KMS-11 (cell line): ENCODE measurements around the gene TAF13.

Experiments used
- H2AFZ ChIP-seq: fragments of 200-600 bp; sonication (generic); 2 replicates; pipeline ENCODE4 v1.6.1; 2016; ENCODE audit warnings: antibody characterized with exemption, mixed run types, low read depth
- H3K27ac ChIP-seq: fragments of 200-600 bp; sonication (generic); 2 replicates; pipeline ENCODE4 v1.6.1; 2016; ENCODE audit warnings: mild to moderate bottlenecking, mixed run types
- H3K27me3 ChIP-seq: fragments of 200-600 bp; sonication (generic); 2 replicates; pipeline ENCODE4 v1.6.1; 2017; ENCODE audit warnings: mild to moderate bottlenecking, low read depth, mixed run types, moderate library complexity; ENCODE audit not compliant: insufficient read depth
- H3K36me3 ChIP-seq: fragments of 200-600 bp; sonication (generic); 2 replicates; pipeline ENCODE4 v1.6.1; 2017; ENCODE audit warnings: mild to moderate bottlenecking, mixed run types; ENCODE audit not compliant: insufficient read depth
- H3K4me1 ChIP-seq: fragments of 200-600 bp; sonication (generic); 2 replicates; pipeline ENCODE4 v1.6.1; 2016; ENCODE audit warnings: mild to moderate bottlenecking, low read depth, mixed run types; ENCODE audit not compliant: poor library complexity, severe bottlenecking
- H3K4me2 ChIP-seq: fragments of 200-600 bp; sonication (generic); 2 replicates; pipeline ENCODE4 v1.7.0; 2016; ENCODE audit warnings: mild to moderate bottlenecking, mixed run types
- H3K4me3 ChIP-seq: fragments of 200-600 bp; sonication (generic); IDR thresholded peaks from 2 replicates; pipeline ENCODE4 v1.6.1; 2017; ENCODE audit warnings: low read depth, low read length, mixed read lengths; ENCODE audit not compliant: insufficient read depth
- H3K79me2 ChIP-seq: fragments of 200-600 bp; sonication (generic); 2 replicates; pipeline ENCODE4 v1.6.1; 2016; ENCODE audit warnings: low read depth, mixed run types; ENCODE audit not compliant: insufficient read depth
- H3K9ac ChIP-seq: fragments of 200-600 bp; sonication (generic); 2 replicates; pipeline ENCODE4 v1.6.1; 2016; ENCODE audit warnings: mild to moderate bottlenecking, mixed run types
- H4K20me1 ChIP-seq: fragments of 200-600 bp; sonication (generic); 2 replicates; pipeline ENCODE4 v1.6.1; 2016; ENCODE audit warnings: mild to moderate bottlenecking, mixed run types; ENCODE audit not compliant: insufficient read depth
- TF ChIP-seq, protein P1 (sequence below): fragments of 200-600 bp; sonication (generic); conservative IDR thresholded peaks from 2 replicates; pipeline ENCODE4 v1.6.1; 2017; ENCODE audit warnings: low read depth, mild to moderate bottlenecking, antibody characterized with exemption, low read length, moderate library complexity, mixed read lengths

The TAF13 gene

DNA sequence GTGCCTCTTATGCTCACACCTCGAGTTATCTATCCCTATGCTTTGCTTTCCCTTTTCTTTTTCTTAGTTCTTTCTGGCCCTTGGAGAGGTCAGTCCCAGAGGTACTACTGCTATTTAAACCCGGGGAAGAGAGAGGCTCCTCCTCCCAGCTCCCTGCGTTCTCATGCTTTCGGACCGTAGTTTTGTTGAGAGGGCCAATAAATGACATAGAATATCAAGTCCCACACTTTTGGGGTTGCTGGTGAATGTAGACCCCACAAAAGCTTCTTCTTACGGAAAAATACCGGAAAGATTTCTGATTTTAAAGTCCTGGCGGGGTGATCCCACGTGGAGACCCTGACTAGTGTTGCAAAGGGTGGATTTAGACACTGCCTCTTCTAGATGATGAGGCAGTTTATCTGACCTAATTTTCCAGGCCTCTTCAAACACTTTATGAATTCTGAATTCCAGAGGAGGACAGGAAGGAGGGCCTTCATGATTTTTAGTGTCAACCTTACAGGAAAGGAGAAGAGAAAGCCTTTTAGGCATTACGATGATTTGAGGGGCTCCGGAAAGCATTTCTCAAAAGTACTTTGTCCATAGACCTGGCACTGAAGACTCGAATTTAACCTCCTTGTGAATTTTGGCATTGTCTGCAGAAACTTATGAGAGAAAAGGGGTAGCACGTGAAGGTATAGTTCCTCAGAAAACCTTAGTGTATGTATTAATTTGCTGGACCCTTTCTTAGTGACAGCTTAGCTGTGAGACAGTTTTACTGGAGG is 15.5 kb upstream of the TAF13 start:
- Histone ChIP-seq H3K27me3 (no peaks in the 10 kb centered on the region), H3K27ac (peak overlapping the region; percentile 69), H4K20me1 (no peaks in the 10 kb centered on the region), H3K4me3 (peak overlapping the region; percentile 96), H3K9ac (peak overlapping the region; percentile 67), H2AFZ (peak overlapping the region; percentile 97), H3K4me1 (peaks cover 12% of the 10 kb centered on the region), H3K79me2 (peaks cover 25% of the 10 kb centered on the region), H3K4me2 (peak overlapping the region; percentile 74), H3K36me3 (no peaks in the 10 kb centered on the region)
- TF ChIP-seq, protein P1, sequence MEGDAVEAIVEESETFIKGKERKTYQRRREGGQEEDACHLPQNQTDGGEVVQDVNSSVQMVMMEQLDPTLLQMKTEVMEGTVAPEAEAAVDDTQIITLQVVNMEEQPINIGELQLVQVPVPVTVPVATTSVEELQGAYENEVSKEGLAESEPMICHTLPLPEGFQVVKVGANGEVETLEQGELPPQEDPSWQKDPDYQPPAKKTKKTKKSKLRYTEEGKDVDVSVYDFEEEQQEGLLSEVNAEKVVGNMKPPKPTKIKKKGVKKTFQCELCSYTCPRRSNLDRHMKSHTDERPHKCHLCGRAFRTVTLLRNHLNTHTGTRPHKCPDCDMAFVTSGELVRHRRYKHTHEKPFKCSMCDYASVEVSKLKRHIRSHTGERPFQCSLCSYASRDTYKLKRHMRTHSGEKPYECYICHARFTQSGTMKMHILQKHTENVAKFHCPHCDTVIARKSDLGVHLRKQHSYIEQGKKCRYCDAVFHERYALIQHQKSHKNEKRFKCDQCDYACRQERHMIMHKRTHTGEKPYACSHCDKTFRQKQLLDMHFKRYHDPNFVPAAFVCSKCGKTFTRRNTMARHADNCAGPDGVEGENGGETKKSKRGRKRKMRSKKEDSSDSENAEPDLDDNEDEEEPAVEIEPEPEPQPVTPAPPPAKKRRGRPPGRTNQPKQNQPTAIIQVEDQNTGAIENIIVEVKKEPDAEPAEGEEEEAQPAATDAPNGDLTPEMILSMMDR, result no peak

DNA sequence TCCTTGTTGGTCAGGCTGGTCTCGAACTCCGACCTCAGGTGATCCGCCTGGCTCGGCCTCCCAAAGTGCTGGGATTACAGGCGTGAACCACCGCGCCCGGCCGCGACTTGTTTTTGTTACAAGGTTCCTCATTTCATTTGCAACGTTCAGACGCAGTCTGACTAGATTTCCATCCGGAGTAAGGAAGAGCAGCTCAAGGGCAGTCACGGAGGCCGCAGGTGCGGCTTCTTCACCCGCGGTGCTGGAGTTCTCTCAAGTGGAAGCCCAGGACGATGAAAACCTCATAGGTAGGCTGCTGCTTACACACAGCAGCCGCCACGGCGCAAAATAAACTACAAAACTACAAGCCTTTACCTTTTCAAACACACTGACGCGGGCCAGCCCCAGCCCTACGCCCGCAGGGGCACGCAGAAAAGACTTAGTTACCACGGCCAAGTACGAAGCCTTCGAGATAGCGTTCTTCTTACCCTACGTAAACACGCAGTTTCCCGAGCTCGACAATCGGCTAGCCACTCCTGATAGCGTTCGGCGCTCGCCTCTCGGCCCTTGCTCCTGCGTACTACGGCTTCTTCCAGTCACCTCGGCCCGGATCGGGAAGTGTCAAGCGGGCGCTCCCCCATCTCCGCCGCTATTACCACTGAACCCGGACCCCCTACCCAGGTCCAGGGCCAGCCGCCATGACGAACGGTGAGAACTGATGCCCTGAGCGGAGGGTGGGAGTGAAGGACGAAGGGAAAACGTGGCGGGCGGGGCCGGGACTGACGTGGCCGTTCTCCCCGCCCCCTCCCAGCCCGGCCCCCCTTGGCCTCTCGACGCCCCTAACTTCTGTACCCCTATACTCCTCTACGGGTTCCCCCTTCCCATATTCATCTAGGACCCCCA is 14.6 kb upstream of the TAF13 start, which contains the start of gene TMEM167B:
TMEM167B (plus strand) TSS at position 569 of the 882 bp plus-strand sequence; CDS start at position 678, 109 bp downstream.
- H4K20me1 ChIP-seq, result no peaks in the 10 kb centered on the region
- H2AFZ ChIP-seq, result peak within 1 kb of the TSS; percentile 97
- H3K9ac ChIP-seq, result peak within 1 kb of the TSS; percentile 67
- H3K4me2 ChIP-seq, result peak within 1 kb of the TSS; percentile 74
- peak within 1 kb of the TSS; percentile 96 for H3K4me3 ChIP-seq
- H3K36me3 ChIP-seq, result no peaks in the 10 kb centered on the region
- H3K79me2 ChIP-seq, result peaks cover 25% of the 10 kb centered on the region
- peak within 1 kb of the TSS; percentile 69 for H3K27ac ChIP-seq
- TF ChIP-seq, protein P1, result no peak
- H3K4me1 ChIP-seq, result peaks cover 12% of the 10 kb centered on the region
- no peaks in the 10 kb centered on the region for H3K27me3 ChIP-seq

DNA sequence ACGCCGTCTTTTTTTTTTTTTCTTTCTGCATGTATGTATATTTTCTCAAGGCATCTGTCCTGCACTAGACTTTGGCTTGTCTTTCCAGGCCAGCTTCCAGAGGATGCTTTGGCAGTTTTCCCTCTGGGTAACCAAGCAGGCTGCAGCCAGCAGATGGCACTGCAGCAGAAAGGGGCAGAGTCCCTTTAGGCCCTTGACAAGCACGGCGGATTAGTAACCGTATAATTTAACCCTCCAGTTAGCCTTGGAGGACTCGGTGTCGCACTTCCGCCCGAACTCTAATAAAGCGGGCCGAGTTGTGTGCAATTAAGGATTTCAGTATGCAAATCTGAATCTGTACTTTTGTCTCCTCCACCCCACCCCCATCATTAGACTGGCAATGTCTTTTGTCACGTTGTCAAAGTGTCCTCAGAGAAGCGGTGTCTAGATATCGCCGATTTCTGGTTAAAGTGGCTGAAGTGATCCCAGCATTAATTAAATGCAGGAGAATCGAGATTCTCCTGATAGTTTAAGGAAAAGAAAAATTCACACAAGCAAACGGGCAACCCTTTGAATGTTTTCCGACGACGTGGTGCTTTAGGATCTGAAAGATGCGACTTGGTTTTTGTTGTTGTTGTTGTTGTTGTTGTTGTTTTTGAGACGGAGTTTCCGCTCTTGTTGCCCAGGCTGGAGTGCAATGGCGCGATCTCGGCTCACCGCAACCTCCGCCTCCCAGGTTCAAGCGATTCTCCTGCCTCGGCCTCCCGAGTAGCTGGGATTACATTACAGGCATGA is 13.6 kb upstream of the TAF13 start:
- H4K20me1 ChIP-seq, result no peaks in the 10 kb centered on the region
- H3K4me2 ChIP-seq, result peak overlapping the region; percentile 74; the same call in 1 of the 2 replicates
- no peaks in the 10 kb centered on the region for H3K27me3 ChIP-seq
- peaks cover 12% of the 10 kb centered on the region for H3K4me1 ChIP-seq
- no peak overlapping the region for H3K27ac ChIP-seq
- H3K36me3 ChIP-seq, result no peaks in the 10 kb centered on the region
- no peak overlapping the region for H3K4me3 ChIP-seq
- H3K9ac ChIP-seq, result no peak overlapping the region
- no peak overlapping the region for H2AFZ ChIP-seq
- TF ChIP-seq, protein P1, result no peak
- peaks cover 25% of the 10 kb centered on the region for H3K79me2 ChIP-seq
